Suprapubic skin (tissue), 4 donors: ENCODE measurements around the gene KIF20A.

Experiments used
- POLR2A ChIP-seq, 2 donors: fragments of 450-650 bp; IDR thresholded peaks; one replicate each; pipeline ENCODE4 v1.6.1; 2017; ENCODE audit warnings: antibody characterized with exemption in 2 of 2, mild to moderate bottlenecking in 2 of 2, moderate library complexity in 2 of 2
- POLR2AphosphoS5 ChIP-seq, 3 donors: sonication (generic); formaldehyde crosslinking; IDR thresholded peaks; one replicate each; pipeline ENCODE4 v1.6.1; 2017; ENCODE audit warnings: antibody characterized with exemption in 3 of 3
- TF ChIP-seq, protein P1 (sequence below), 2 donors: fragments of 200-600 bp in 1 of 2; fragments of 450-650 bp in 1 of 2; sonication (generic) in 1 of 2; IDR thresholded peaks; one replicate each; pipeline ENCODE4 v1.5.1; 2016 to 2019; ENCODE audit warnings: antibody characterized with exemption in 2 of 2, mild to moderate bottlenecking in 1 of 2, moderate library complexity in 1 of 2

DNA sequence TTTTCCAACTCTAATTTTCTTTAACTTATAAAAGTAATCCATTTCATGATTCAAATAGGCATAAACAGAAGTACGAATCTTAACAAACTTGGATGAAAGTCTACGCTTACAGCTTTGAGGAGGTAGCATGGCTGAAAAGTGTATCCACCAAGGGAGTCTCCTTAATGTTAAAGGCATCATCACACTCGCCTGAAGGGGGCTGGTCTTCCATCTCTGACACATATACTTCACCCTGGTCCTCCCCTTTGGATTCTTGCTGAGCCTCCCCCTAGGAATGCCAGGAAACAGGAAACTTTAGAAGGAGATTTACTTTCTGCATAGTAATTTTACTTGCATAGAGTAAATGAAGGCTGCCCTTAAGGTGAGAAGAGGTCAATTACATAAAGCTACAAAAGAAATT, 29.4 kb upstream of the KIF20A start:
- TF ChIP-seq, protein P1, sequence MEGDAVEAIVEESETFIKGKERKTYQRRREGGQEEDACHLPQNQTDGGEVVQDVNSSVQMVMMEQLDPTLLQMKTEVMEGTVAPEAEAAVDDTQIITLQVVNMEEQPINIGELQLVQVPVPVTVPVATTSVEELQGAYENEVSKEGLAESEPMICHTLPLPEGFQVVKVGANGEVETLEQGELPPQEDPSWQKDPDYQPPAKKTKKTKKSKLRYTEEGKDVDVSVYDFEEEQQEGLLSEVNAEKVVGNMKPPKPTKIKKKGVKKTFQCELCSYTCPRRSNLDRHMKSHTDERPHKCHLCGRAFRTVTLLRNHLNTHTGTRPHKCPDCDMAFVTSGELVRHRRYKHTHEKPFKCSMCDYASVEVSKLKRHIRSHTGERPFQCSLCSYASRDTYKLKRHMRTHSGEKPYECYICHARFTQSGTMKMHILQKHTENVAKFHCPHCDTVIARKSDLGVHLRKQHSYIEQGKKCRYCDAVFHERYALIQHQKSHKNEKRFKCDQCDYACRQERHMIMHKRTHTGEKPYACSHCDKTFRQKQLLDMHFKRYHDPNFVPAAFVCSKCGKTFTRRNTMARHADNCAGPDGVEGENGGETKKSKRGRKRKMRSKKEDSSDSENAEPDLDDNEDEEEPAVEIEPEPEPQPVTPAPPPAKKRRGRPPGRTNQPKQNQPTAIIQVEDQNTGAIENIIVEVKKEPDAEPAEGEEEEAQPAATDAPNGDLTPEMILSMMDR (IDR thresholded peaks at IDR 0.05), result no peak
- TF ChIP-seq POLR2AphosphoS5 (IDR thresholded peaks at IDR 0.05) (no peak), POLR2A (IDR thresholded peaks at IDR 0.05) (no peak)
